Spleen (tissue), 11 donors: ENCODE results near the gene ZBTB7C. TPM values are rescaled to one million over a fixed set of nuclear protein-coding genes. Genes with fewer than 3 reads are reported as not detected.

Experiments
- DNase-seq: peaks from one replicate; pipeline ENCODE4 v3.0.0-alpha.2; 2020
- H3K27ac ChIP-seq, 8 donors: fragments of 200-600 bp; sonication (generic) in 7 of 8; 1 replicate in 4 of 8; 2 replicates in 4 of 8; pipeline versions ENCODE4 v1.5.0 to v1.8.0; 2016 to 2021; ENCODE audit warnings: inconsistent platforms in 4 of 8, mild to moderate bottlenecking in 4 of 8, moderate library complexity in 1 of 8
- H3K27me3 ChIP-seq, 7 donors: fragments of 200-600 bp; sonication (generic) in 6 of 7; replicated peaks in 1 of 7; 1 replicate in 4 of 7; 2 replicates in 3 of 7; pipeline versions ENCODE4 v1.5.0 to v1.8.0; 2016 to 2021; ENCODE audit warnings: inconsistent platforms in 3 of 7, mild to moderate bottlenecking in 1 of 7
- H3K36me3 ChIP-seq, 6 donors: fragments of 200-600 bp; sonication (generic) in 5 of 6; 1 replicate in 4 of 6; 2 replicates in 2 of 6; pipeline versions ENCODE4 v1.5.0 to v1.8.0; 2016 to 2021; ENCODE audit warnings: inconsistent platforms in 2 of 6
- H3K4me1 ChIP-seq, 6 donors: fragments of 200-600 bp; sonication (generic) in 5 of 6; 1 replicate in 3 of 6; 2 replicates in 3 of 6; pipeline versions ENCODE4 v1.5.0 to v1.8.0; 2016 to 2021; ENCODE audit warnings: inconsistent platforms in 3 of 6
- H3K4me3 ChIP-seq, 8 donors: fragments of 200-600 bp; sonication (generic) in 7 of 8; 1 replicate in 4 of 8; 2 replicates in 4 of 8; pipeline versions ENCODE4 v1.5.0 to v1.8.0; 2016 to 2021; ENCODE audit warnings: inconsistent platforms in 4 of 8, mild to moderate bottlenecking in 4 of 8, moderate library complexity in 2 of 8
- H3K9me3 ChIP-seq, 8 donors: fragments of 200-600 bp; sonication (generic) in 7 of 8; 1 replicate in 4 of 8; 2 replicates in 4 of 8; pipeline versions ENCODE4 v1.5.0 to v1.8.0; 2016 to 2021; ENCODE audit warnings: inconsistent platforms in 4 of 8
- CTCF ChIP-seq, 11 experiments: fragments of 200-600 bp in 7 of 11; fragments of 450-650 bp in 4 of 11; sonication (generic) in 4 of 11; IDR thresholded peaks in 8 of 11; conservative IDR thresholded peaks in 3 of 11; 1 replicate in 7 of 11; 2 replicates in 4 of 11; pipeline versions ENCODE4 v1.4.0 to v1.8.0; 2016 to 2021; ENCODE audit warnings: antibody characterized with exemption in 11 of 11, inconsistent platforms in 4 of 11, mild to moderate bottlenecking in 1 of 11
- POLR2A ChIP-seq, 3 donors: fragments of 450-650 bp; IDR thresholded peaks; one replicate each; pipeline ENCODE4 v1.5.1; 2017; ENCODE audit warnings: antibody characterized with exemption in 3 of 3, mild to moderate bottlenecking in 1 of 3
- POLR2AphosphoS5 ChIP-seq, 3 donors: sonication (generic); formaldehyde crosslinking; IDR thresholded peaks; one replicate each; pipeline ENCODE4 v1.5.1; 2017; ENCODE audit warnings: antibody characterized with exemption in 3 of 3
- WGBS, 5 donors: extraction: QIAGEN DNeasy Blood & Tissue Kit in 3 of 5; methylation state at CpG; one replicate each; pipeline versions ENCODE4 v1.1.5 to v1.1.7; 2013 to 2018; 5-methylcytosine and 5-hydroxymethylcytosine counted together
- intact Hi-C: fragments of 100-400 bp; cut with DNase I; formaldehyde crosslinking; loops from one replicate; pipeline ENCODE4 v1.15.0; 2023; ENCODE audit warnings: low total_unique reads
- polyA plus RNA-seq, 3 donors: library from polyadenylated mRNA; stranded (reverse); fragments of 200-250 nt; gene quantifications; one replicate each; pipeline ENCODE4 v1.2.1, GENCODE V29; 2013
- total RNA-seq, 7 donors: library from RNA; depleted of rRNA in 3 of 7; stranded (reverse); fragments of >200 nt in 3 of 7; fragmentation: NEBNext Ultra II Directional in 4 of 7; extraction: Animal tissue kit (Norgen Biotek cat#: 25700) in 4 of 7; gene quantifications; one replicate each; pipeline versions ENCODE4 v1.1.0 to v1.2.1, GENCODE V29; 2016 to 2021
- donor health status: healthy with polysubstance abuse.
- donor health status: DM: no; HTN: no; CAD: no; lungs with moderate emphysema.
- donor health status: DM: no; HTN: no; CAD: no.
- donor health status: Bipolar disorder and iron deficiency.
- donor health status: healthy.
- donor health status: DM: no; HTN: no; CAD: no.
- donor health status: DM: yes; HTN: yes; CAD: no.

The ZBTB7C gene
- total and polyA plus RNA-seq, 10 donors, result 1.00 to 64.2 (median 18.8) TPM

- Histone ChIP-seq H3K27ac (no peak overlapping the region), H3K4me1 (peaks cover 8 to 35% (median 25%) of the 10 kb centered on the region in 6 donors), H3K36me3 (no peaks in the 10 kb centered on the region), H3K4me3 (no peak overlapping the region), H3K27me3 (peaks cover 0 to 6% (median 0%) of the 10 kb centered on the region in 7 donors), H3K9me3 (no peaks in the 10 kb centered on the region)
- TF ChIP-seq POLR2A (IDR thresholded peaks at IDR 0.05) (no peak), CTCF (IDR thresholded peaks at IDR 0.05 in 8 of 11, conservative IDR thresholded peaks at IDR 0.05 in 3 of 11) (no peak)
- intact Hi-C loops, result no loop called here
- DNase-seq, result no peak
- 67 to 81% (median 73%) methylated on average over 2 of the region's 2 CpGs for WGBS, 5 donors
These were observed 86.0 kb downstream of the ZBTB7C start for GRCh38 chr18:48323151-48323550.

- H3K4me3 ChIP-seq, result no peak overlapping the region
- no peaks in the 10 kb centered on the region for H3K36me3 ChIP-seq
- peaks cover 0 to 6% (median 0%) of the 10 kb centered on the region in 7 donors for H3K27me3 ChIP-seq
- peak overlapping the region in 2 of 8 donors; percentile 57 to 60 for H3K27ac ChIP-seq
- intact Hi-C loops, result no loop called here
- peaks cover 8 to 39% (median 25%) of the 10 kb centered on the region in 6 donors for H3K4me1 ChIP-seq
- no peak for DNase-seq
- H3K9me3 ChIP-seq, result no peaks in the 10 kb centered on the region
- no peak for TF ChIP-seq POLR2A (IDR thresholded peaks at IDR 0.05)
- 76 to 87% (median 84%) methylated on average over 7 of the region's 7 CpGs for WGBS, 5 donors
These were observed 87.6 kb downstream of the ZBTB7C start for GRCh38 chr18:48321536-48321935.

GRCh38 chr18:48321121-48321520, 88.1 kb downstream of the ZBTB7C start:
- no peak overlapping the region for H3K4me3 ChIP-seq
- H3K36me3 ChIP-seq, result no peaks in the 10 kb centered on the region
- intact Hi-C loops, result no loop called here
- H3K4me1 ChIP-seq, result peaks cover 8 to 39% (median 25%) of the 10 kb centered on the region in 6 donors
- 63 to 93% (median 84%) methylated on average over 2 to 3 of the region's 3 CpGs for WGBS, 5 donors
- TF ChIP-seq POLR2AphosphoS5 (IDR thresholded peaks at IDR 0.05) (no peak), CTCF (IDR thresholded peaks at IDR 0.05 in 8 of 11, conservative IDR thresholded peaks at IDR 0.05 in 3 of 11) (no peak), POLR2A (IDR thresholded peaks at IDR 0.05) (no peak)
- no peaks in the 10 kb centered on the region for H3K9me3 ChIP-seq
- peak; percentile 44 for DNase-seq
- peak overlapping the region in 5 of 8 donors; percentile 38 to 60 (median 57) for H3K27ac ChIP-seq
- peaks cover 0 to 6% (median 0%) of the 10 kb centered on the region in 7 donors for H3K27me3 ChIP-seq

- peaks cover 0 to 6% (median 0%) of the 10 kb centered on the region in 7 donors for H3K27me3 ChIP-seq
- H3K4me3 ChIP-seq, result no peak overlapping the region
- peak; percentile 76 for DNase-seq
- H3K27ac ChIP-seq, result peak overlapping the region in 5 of 8 donors; percentile 38 to 60 (median 57)
- H3K9me3 ChIP-seq, result no peaks in the 10 kb centered on the region
- H3K36me3 ChIP-seq, result no peaks in the 10 kb centered on the region
- 18 to 32% (median 20%) methylated on average over 4 of the region's 4 CpGs for WGBS, 5 donors
- H3K4me1 ChIP-seq, result peaks cover 8 to 39% (median 25%) of the 10 kb centered on the region in 6 donors
- peak; percentile 44 to 70 (median 64) for TF ChIP-seq POLR2AphosphoS5 (IDR thresholded peaks at IDR 0.05)
- no peak for TF ChIP-seq POLR2A (IDR thresholded peaks at IDR 0.05)
- intact Hi-C loops, result no loop called here
These were observed 88.6 kb downstream of the ZBTB7C start for GRCh38 chr18:48320639-48320945.

DNA sequence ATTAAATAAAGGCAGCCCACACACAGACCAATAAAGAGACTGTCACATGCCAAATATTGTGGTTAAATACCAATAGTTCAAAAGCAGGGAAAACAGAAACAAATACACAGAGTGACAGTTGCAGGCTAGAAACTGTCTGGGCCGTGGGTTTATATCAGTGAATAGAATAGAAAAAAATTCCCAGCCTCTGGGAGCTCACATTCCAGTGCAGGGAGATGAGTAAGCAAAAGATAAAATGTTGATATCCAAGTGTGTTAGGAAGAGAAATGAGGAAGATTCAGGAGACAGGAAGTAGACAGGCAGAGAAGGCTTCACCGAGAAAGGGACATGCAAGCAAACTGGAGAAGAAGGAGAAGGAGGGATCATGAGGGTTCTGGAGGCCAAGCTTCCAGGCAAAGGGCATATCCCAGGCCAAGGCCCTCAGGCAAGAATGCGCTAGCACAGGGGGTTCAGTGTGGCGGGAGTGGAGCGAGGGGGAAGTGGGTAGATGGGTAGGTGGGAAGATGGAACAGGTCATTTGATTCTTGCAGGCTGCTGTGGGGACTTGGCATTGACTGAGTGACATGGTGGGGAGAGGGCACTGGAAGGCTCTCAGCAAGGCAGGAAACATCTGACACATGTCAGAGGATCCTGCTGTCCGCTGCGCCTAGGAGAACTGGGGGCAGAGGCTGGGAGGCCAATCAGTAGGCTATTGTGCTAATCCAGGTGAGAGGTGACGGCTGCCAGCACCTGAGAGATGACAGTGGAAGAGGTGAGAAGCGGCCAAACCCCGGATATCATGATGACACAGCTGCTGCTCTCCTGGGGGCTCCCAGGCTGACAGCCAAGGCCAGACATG, 89.2 kb downstream of the ZBTB7C start:
- peaks cover 8 to 39% (median 25%) of the 10 kb centered on the region in 6 donors for H3K4me1 ChIP-seq
- H3K36me3 ChIP-seq, result no peaks in the 10 kb centered on the region
- TF ChIP-seq POLR2AphosphoS5 (IDR thresholded peaks at IDR 0.05) (no peak), CTCF (IDR thresholded peaks at IDR 0.05 in 8 of 11, conservative IDR thresholded peaks at IDR 0.05 in 3 of 11) (no peak), POLR2A (IDR thresholded peaks at IDR 0.05) (no peak)
- WGBS, 5 donors, result 47 to 55% (median 48%) methylated on average over 8 to 10 of the region's 10 CpGs
- no peak overlapping the region for H3K4me3 ChIP-seq
- DNase-seq, result no peak
- no peaks in the 10 kb centered on the region for H3K9me3 ChIP-seq
- peak overlapping the region in 5 of 8 donors; percentile 38 to 60 (median 57) for H3K27ac ChIP-seq
- intact Hi-C loops, result no loop called here
- H3K27me3 ChIP-seq, result peaks cover 0 to 11% (median 0%) of the 10 kb centered on the region in 7 donors
